HepG2 (cell line): ENCODE data around the gene PSMD1. TPM values are rescaled to one million over a fixed set of nuclear protein-coding genes. Genes with fewer than 3 reads are reported as not detected.

Experiments used
- ATAC-seq: fragments of 200-7000 bp; cut with Tn5 transposase; 3 replicates; pipeline ENCODE4 v1.9.1; 2020; ENCODE audit warnings: mild to moderate bottlenecking, moderate library complexity
- BruUV-seq: library from RNA; stranded (reverse); fragments of 400-500 nt; replicated peaks from 2 replicates; lab custom pipeline; 2021; lab: Mats Ljungman, UMichigan
- CTCF ChIA-PET: fragments of 300-600 bp; formaldehyde crosslinking; extraction: SDS; loops from one replicate; lab custom pipeline; 2021; ENCODE audit warnings: low total read pairs, inconsistent platforms, low intra/inter-chr PET ratio; lab: Yijun Ruan, JAX
- POLR2A ChIA-PET: fragments of 350-600 bp; sonication (Branson Sonifier 250); formaldehyde crosslinking; loops from one replicate; lab custom pipeline; 2020; ENCODE audit warnings: antibody characterized with exemption, inconsistent platforms; lab: Yijun Ruan, JAX
- DNase-seq: peaks from one replicate; pipeline ENCODE4 v3.0.0-alpha.2; 2015; ENCODE audit warnings: low spot score
- FAIRE-seq: peaks from 3 replicates; lab custom pipeline; 2011; peaks lifted over from hg19 to GRCh38; lab: Jason Lieb, UNC
- H2AFZ ChIP-seq: one replicate; pipeline ENCODE4 v1.6.1; 2011; ENCODE audit warnings: low read length, inconsistent platforms
- H3K27ac ChIP-seq: fragments of 300-600 bp; 3 replicates; pipeline ENCODE4 v1.8.0; 2011; ENCODE audit warnings: mixed run types, mild to moderate bottlenecking, mixed read lengths, low read length, inconsistent platforms; ENCODE audit not compliant: insufficient read depth; ENCODE audit errors: extremely low read length
- H3K27me3 ChIP-seq, 2 experiments: fragments of 200-600 bp in 1 of 2; 2 replicates in 1 of 2; 3 replicates in 1 of 2; pipeline versions ENCODE4 v1.6.0 to v1.8.0; 2011; ENCODE audit warnings: low read length in 2 of 2, mild to moderate bottlenecking in 2 of 2, moderate library complexity in 2 of 2, inconsistent platforms in 1 of 2; ENCODE audit not compliant: insufficient read depth in 2 of 2, control insufficient read depth in 1 of 2
- H3K36me3 ChIP-seq, 2 experiments: fragments of 200-600 bp in 1 of 2; replicated peaks in 1 of 2; 2 replicates in 1 of 2; 3 replicates in 1 of 2; pipeline versions ENCODE4 v1.5.1 to v1.8.0; 2011; ENCODE audit warnings: low read length in 2 of 2, inconsistent platforms in 1 of 2; ENCODE audit not compliant: insufficient read depth in 2 of 2, control insufficient read depth in 1 of 2
- H3K4me1 ChIP-seq: 2 replicates; pipeline ENCODE4 v1.5.1; 2012; ENCODE audit warnings: low read length, inconsistent platforms; ENCODE audit not compliant: insufficient read depth
- H3K4me2 ChIP-seq: 2 replicates; pipeline ENCODE4 v1.6.0; 2011; ENCODE audit warnings: low read depth, low read length, inconsistent platforms
- H3K4me3 ChIP-seq, 3 experiments: fragments of 200-600 bp in 1 of 3; sonication (generic), shearing (Covaris generic) in 1 of 3; replicated peaks in 1 of 3; 2 replicates each; pipeline ENCODE4 v1.5.1; 2011 to 2016; ENCODE audit warnings: low read length in 3 of 3, inconsistent platforms in 2 of 3, low read depth in 2 of 3, mild to moderate bottlenecking in 2 of 3, control low read depth in 1 of 3, mixed read lengths in 1 of 3; ENCODE audit not compliant: insufficient read depth in 1 of 3
- H3K79me2 ChIP-seq: one replicate; pipeline ENCODE4 v1.6.1; 2011; ENCODE audit warnings: low read length, inconsistent platforms; ENCODE audit not compliant: insufficient read depth
- H3K9ac ChIP-seq: 2 replicates; pipeline ENCODE4 v1.6.0; 2011; ENCODE audit warnings: mild to moderate bottlenecking, low read depth, low read length, inconsistent platforms; ENCODE audit not compliant: insufficient read depth
- H3K9me3 ChIP-seq: 2 replicates; pipeline ENCODE4 v1.5.1; 2012; ENCODE audit warnings: mild to moderate bottlenecking, low read length
- H4K20me1 ChIP-seq: 2 replicates; pipeline ENCODE4 v1.6.0; 2011; ENCODE audit warnings: inconsistent platforms, mild to moderate bottlenecking, low read length, moderate library complexity; ENCODE audit not compliant: insufficient read depth
- FOXP4 ChIP-seq: sonication (generic); formaldehyde crosslinking; IDR thresholded peaks from 2 replicates; pipeline ENCODE4 v1.4.0; 2020; ENCODE audit warnings: missing genetic modification reagents
- GABPB1 ChIP-seq: IDR thresholded peaks from 2 replicates; pipeline ENCODE4 v1.6.1; 2016; ENCODE audit warnings: mild to moderate bottlenecking, missing genetic modification reagents, moderate library complexity, missing compliant biosample characterization
- MEF2D ChIP-seq: sonication (generic); formaldehyde crosslinking; IDR thresholded peaks from 2 replicates; pipeline ENCODE4 v1.5.1; 2020; ENCODE audit warnings: mild to moderate bottlenecking, missing genetic modification reagents
- MTERF4 ChIP-seq: sonication (generic); formaldehyde crosslinking; IDR thresholded peaks from 2 replicates; pipeline ENCODE4 v1.8.0; 2023; ENCODE audit warnings: mild to moderate bottlenecking, missing genetic modification reagents
- PHF20 ChIP-seq: sonication (generic); formaldehyde crosslinking; IDR thresholded peaks from 2 replicates; pipeline ENCODE4 v1.5.0; 2020; ENCODE audit warnings: mild to moderate bottlenecking, missing genetic modification reagents
- PRDM4 ChIP-seq: sonication (generic); formaldehyde crosslinking; IDR thresholded peaks from 2 replicates; pipeline ENCODE4 v1.9.0; 2021; ENCODE audit warnings: missing genetic modification reagents, borderline replicate concordance
- REXO4 ChIP-seq: sonication (generic); formaldehyde crosslinking; IDR thresholded peaks from 2 replicates; pipeline ENCODE4 v1.8.0; 2022; ENCODE audit warnings: missing genetic modification reagents, mild to moderate bottlenecking, borderline replicate concordance
- SMARCC2 ChIP-seq: fragments of 450-650 bp; IDR thresholded peaks from 2 replicates; pipeline ENCODE4 v1.6.1; 2017; ENCODE audit warnings: antibody characterized with exemption, mild to moderate bottlenecking
- ZNF326 ChIP-seq: sonication (generic); formaldehyde crosslinking; IDR thresholded peaks from 2 replicates; pipeline ENCODE4 v1.4.0; 2020; ENCODE audit warnings: missing genetic modification reagents, borderline replicate concordance
- WGBS: methylation state at CpG from one replicate; pipeline ENCODE4 v1.1.6; 2017; ENCODE audit warnings: low lambda C conversion rate; 5-methylcytosine and 5-hydroxymethylcytosine counted together
- in situ Hi-C: cut with HindIII; loops from 2 replicates; pipeline ENCODE4 v1.10.0; 2017; ENCODE audit warnings: low pct_unique_long_range_greater_than_20kb; ENCODE audit not compliant: extremely low pct_ligation_motif_present
- intact Hi-C: fragments of 100-400 bp; cut with micrococcal nuclease; formaldehyde crosslinking; loops from one replicate; pipeline ENCODE4 v1.10.0; 2022; ENCODE audit not compliant: unreplicated experiment
- polyA plus RNA-seq, 8 experiments: library from polyadenylated mRNA; depleted of rRNA in 3 of 8; stranded (reverse) in 7 of 8; unstranded in 1 of 8; fragments of >200 nt; fragmentation: Illumina TruSeq in 4 of 8; extraction: Trizol in 4 of 8; gene quantifications; 2 replicates each; pipeline versions ENCODE4 v1.2.1 to v1.2.3, GENCODE V29; 2011 to 2016; ENCODE audit warnings: low read depth in 4 of 8, missing spikeins in 1 of 8, mixed read lengths in 1 of 8; ENCODE audit not compliant: insufficient read depth in 1 of 8
- total RNA-seq, 5 experiments: library from RNA; depleted of rRNA; stranded (reverse); fragments of >200 nt; fragmentation: Illumina TruSeq; extraction: Trizol; gene quantifications; 2 replicates each; pipeline ENCODE4 v1.2.3, GENCODE V29; 2016; ENCODE audit warnings: low read depth in 1 of 5

The PSMD1 gene
- total and polyA plus RNA-seq, 2 of the 13 experiments (the other 11 are each of a cell fraction or from before 2014, with no cell fraction given): 136 to 191 TPM

GRCh38 chr2:231126123-231126522 is 69.5 kb downstream of the PSMD1 start:
- Histone ChIP-seq H3K9me3 (no peaks in the 10 kb centered on the region), H4K20me1 (no peaks in the 10 kb centered on the region), H3K4me2 (no peak overlapping the region), H3K4me3 (no peak overlapping the region)
- POLR2A ChIA-PET: interaction anchor here (0.8 kb wide), 1 partner anchor 64 kb away, joined by 3 read pairs; no protein-coding TSS in a partner anchor
- in situ Hi-C loops: no loop called here
- intact Hi-C loops: no loop called here
- 95% methylated on average over 7 of the region's 7 CpGs for WGBS
- no peak for TF ChIP-seq MTERF4 (CRISPR knock-in tag)
- TF ChIP-seq SMARCC2: no peak
- no peak for TF ChIP-seq PHF20 (CRISPR knock-in tag)
- no peak for TF ChIP-seq MEF2D
- no peak for TF ChIP-seq REXO4 (CRISPR knock-in tag)
- TF ChIP-seq GABPB1 (CRISPR knock-in tag): no peak
- TF ChIP-seq PRDM4 (CRISPR knock-in tag): no peak
- TF ChIP-seq FOXP4: no peak
- TF ChIP-seq ZNF326: no peak
- TF ChIP-seq, all 625 proteins: peak for 0
- DNase-seq (no peak), FAIRE-seq (no peak), ATAC-seq (no peak)
- H3K9ac ChIP-seq: no peak overlapping the region
- H3K4me1 ChIP-seq: peaks cover 9% of the 10 kb centered on the region
- peaks cover 0 to 2% of the 10 kb centered on the region in 2 experiments; a peak in 1 of 5 replicates for H3K36me3 ChIP-seq
- CTCF ChIA-PET: no interaction called here
- no peaks in the 10 kb centered on the region for H3K27me3 ChIP-seq
- no TSS peak for BruUV-seq
- H3K79me2 ChIP-seq: peaks cover 5% of the 10 kb centered on the region
- no peak overlapping the region for H3K27ac ChIP-seq
- no peak overlapping the region for H2AFZ ChIP-seq
